Measurements from ENCODE around the gene SYTL2. TPM values are rescaled to one million over a fixed set of nuclear protein-coding genes. Genes with fewer than 3 reads are reported as not detected.

Gene SYTL2
- total RNA-seq, 1 experiment from 2014 or later, result 2.1 TPM

GRCh38 chr11:85815186-85815931, 4.4 kb upstream of the SYTL2 start:
- no peak for DNase-seq (ENCODE audit: unreplicated experiment)
- H3K36me3 Mint-ChIP-seq (ENCODE audit: insufficient read depth, unreplicated experiment), result no peaks in the 10 kb centered on the region
- no peaks in the 10 kb centered on the region for H3K9me3 Mint-ChIP-seq (ENCODE audit: unreplicated experiment)
- POLR2A ChIA-PET, result interaction anchor here (1.0 to 2.2 kb wide), 3 partner anchors 8 to 30 kb away, joined by 3 to 9 read pairs (median 5); no protein-coding TSS in a partner anchor
- CTCF ChIA-PET, result interaction anchor here (1.0 to 3.4 kb wide), 2 partner anchors 11 to 90 kb away, joined by 3 to 19 read pairs; no protein-coding TSS in a partner anchor
- intact Hi-C loops (cut with micrococcal nuclease), result no loop called here
- no TSS peak for BruUV-seq (replicated peaks)
- TF ChIP-seq, protein P1, sequence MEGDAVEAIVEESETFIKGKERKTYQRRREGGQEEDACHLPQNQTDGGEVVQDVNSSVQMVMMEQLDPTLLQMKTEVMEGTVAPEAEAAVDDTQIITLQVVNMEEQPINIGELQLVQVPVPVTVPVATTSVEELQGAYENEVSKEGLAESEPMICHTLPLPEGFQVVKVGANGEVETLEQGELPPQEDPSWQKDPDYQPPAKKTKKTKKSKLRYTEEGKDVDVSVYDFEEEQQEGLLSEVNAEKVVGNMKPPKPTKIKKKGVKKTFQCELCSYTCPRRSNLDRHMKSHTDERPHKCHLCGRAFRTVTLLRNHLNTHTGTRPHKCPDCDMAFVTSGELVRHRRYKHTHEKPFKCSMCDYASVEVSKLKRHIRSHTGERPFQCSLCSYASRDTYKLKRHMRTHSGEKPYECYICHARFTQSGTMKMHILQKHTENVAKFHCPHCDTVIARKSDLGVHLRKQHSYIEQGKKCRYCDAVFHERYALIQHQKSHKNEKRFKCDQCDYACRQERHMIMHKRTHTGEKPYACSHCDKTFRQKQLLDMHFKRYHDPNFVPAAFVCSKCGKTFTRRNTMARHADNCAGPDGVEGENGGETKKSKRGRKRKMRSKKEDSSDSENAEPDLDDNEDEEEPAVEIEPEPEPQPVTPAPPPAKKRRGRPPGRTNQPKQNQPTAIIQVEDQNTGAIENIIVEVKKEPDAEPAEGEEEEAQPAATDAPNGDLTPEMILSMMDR (IDR thresholded peaks at IDR 0.05; ENCODE audit: unreplicated experiment), result no peak
- H3K4me3 Mint-ChIP-seq (ENCODE audit: unreplicated experiment), result no peak overlapping the region
- no peak overlapping the region for H3K27ac Mint-ChIP-seq (ENCODE audit: low read depth, unreplicated experiment)
- peaks cover 16% of the 10 kb centered on the region for H3K4me1 Mint-ChIP-seq (ENCODE audit: insufficient read depth, unreplicated experiment)
- no peaks in the 10 kb centered on the region for H3K27me3 Mint-ChIP-seq (ENCODE audit: insufficient read depth, unreplicated experiment)

- Mint-ChIP-seq H3K36me3 (ENCODE audit: insufficient read depth, unreplicated experiment) (no peaks in the 10 kb centered on the region), H3K27me3 (ENCODE audit: insufficient read depth, unreplicated experiment) (no peaks in the 10 kb centered on the region), H3K4me3 (ENCODE audit: unreplicated experiment) (no peak overlapping the region), H3K4me1 (ENCODE audit: insufficient read depth, unreplicated experiment) (peaks cover 16% of the 10 kb centered on the region), H3K27ac (ENCODE audit: low read depth, unreplicated experiment) (no peak overlapping the region), H3K9me3 (ENCODE audit: unreplicated experiment) (no peaks in the 10 kb centered on the region)
- TF ChIP-seq, protein P1 (IDR thresholded peaks at IDR 0.05; ENCODE audit: unreplicated experiment), result no peak
- DNase-seq (ENCODE audit: unreplicated experiment), result peak; percentile 63
- BruUV-seq (replicated peaks), result no TSS peak
- POLR2A ChIA-PET, result interaction anchor here (0.5 to 2.2 kb wide), 6 partner anchors 11 to 220 kb away, joined by 3 to 9 read pairs (median 3); no protein-coding TSS in a partner anchor
- CTCF ChIA-PET, result interaction anchor here (0.5 to 3.4 kb wide), 5 partner anchors 8 to 92 kb away, joined by 3 to 19 read pairs (median 4); partner anchors contain the start of gene CCDC83
- intact Hi-C loops (cut with micrococcal nuclease), result no loop called here
Measured at GRCh38 chr11:85813721-85814120, 2.8 kb upstream of the SYTL2 start.

DNA sequence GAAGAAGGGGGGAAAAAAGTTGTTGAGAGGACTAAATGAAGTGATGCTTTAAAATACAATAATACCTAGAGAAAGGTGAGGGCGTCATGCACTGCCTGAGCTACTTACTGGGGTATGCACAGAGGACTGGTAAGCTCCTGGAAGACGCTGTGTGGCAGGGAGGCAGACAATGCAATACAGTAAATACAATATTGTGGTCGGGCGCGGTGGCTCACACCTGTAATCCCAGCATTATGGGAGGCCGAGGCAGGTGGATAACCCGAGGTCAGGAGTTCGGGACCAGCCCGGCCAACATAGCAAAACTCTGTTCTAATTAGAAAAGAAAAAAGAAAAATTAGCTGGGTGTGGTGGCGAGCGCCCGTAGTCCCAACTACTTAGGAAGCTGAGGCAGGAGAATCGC, 683 bp upstream of the SYTL2 start:
- ChIA-PET POLR2A (no interaction called here), CTCF (no interaction called here)
- H3K27ac Mint-ChIP-seq (ENCODE audit: low read depth, unreplicated experiment), result no peak overlapping the region
- H3K36me3 Mint-ChIP-seq (ENCODE audit: insufficient read depth, unreplicated experiment), result no peaks in the 10 kb centered on the region
- H3K4me3 Mint-ChIP-seq (ENCODE audit: unreplicated experiment), result peak overlapping the region; percentile 69
- no peaks in the 10 kb centered on the region for H3K27me3 Mint-ChIP-seq (ENCODE audit: insufficient read depth, unreplicated experiment)
- intact Hi-C loops (cut with micrococcal nuclease), result no loop called here
- no peaks in the 10 kb centered on the region for H3K9me3 Mint-ChIP-seq (ENCODE audit: unreplicated experiment)
- H3K4me1 Mint-ChIP-seq (ENCODE audit: insufficient read depth, unreplicated experiment), result peaks cover 20% of the 10 kb centered on the region
- TF ChIP-seq, protein P1 (IDR thresholded peaks at IDR 0.05; ENCODE audit: unreplicated experiment), result no peak
- DNase-seq (ENCODE audit: unreplicated experiment), result no peak
- BruUV-seq (replicated peaks), result no TSS peak

DNA sequence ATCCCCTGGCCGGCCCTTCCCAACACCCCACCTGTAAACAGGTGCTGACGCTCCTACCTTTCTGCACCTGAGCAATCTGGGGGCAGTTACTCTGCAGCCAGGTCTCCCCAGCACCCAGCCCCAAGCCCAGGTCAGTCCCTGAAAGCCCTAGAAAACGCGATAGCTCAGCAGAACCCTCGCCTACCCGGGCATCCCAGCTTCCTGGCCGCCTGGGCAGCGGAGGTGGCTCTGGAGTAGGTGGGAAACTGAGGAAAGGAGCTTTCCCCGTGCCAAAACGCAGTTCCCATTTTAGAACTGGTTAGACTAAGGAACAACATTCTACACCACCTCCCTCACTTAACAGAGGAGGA, 445 bp downstream of the SYTL2 start:
- no peaks in the 10 kb centered on the region for H3K27me3 Mint-ChIP-seq (ENCODE audit: insufficient read depth, unreplicated experiment)
- CTCF ChIA-PET, result interaction anchor here (0.7 to 0.9 kb wide), 2 partner anchors 14 to 32 kb away, joined by 3 read pairs; no protein-coding TSS in a partner anchor
- H3K36me3 Mint-ChIP-seq (ENCODE audit: insufficient read depth, unreplicated experiment), result no peaks in the 10 kb centered on the region
- intact Hi-C loops (cut with micrococcal nuclease), result no loop called here
- H3K27ac Mint-ChIP-seq (ENCODE audit: low read depth, unreplicated experiment), result no peak overlapping the region
- peak overlapping the region; percentile 69 for H3K4me3 Mint-ChIP-seq (ENCODE audit: unreplicated experiment)
- no peaks in the 10 kb centered on the region for H3K9me3 Mint-ChIP-seq (ENCODE audit: unreplicated experiment)
- POLR2A ChIA-PET, result interaction anchor here (1.4 kb wide), 1 partner anchor 34 kb away, joined by 4 read pairs; no protein-coding TSS in a partner anchor
- TF ChIP-seq, protein P1 (IDR thresholded peaks at IDR 0.05; ENCODE audit: unreplicated experiment), result no peak
- no peak for DNase-seq (ENCODE audit: unreplicated experiment)
- TSS peak; percentile 28 for BruUV-seq (replicated peaks)
- peaks cover 28% of the 10 kb centered on the region for H3K4me1 Mint-ChIP-seq (ENCODE audit: insufficient read depth, unreplicated experiment)
